Esophagus muscularis mucosa (tissue), 4 donors: ENCODE data around the gene COBL. TPM values are rescaled to one million over a fixed set of nuclear protein-coding genes. Genes with fewer than 3 reads are reported as not detected.

Experiments
- DNase-seq: peaks from one replicate; pipeline ENCODE4 v3.0.0-alpha.2; 2017; ENCODE audit errors: extremely low spot score
- H3K27ac ChIP-seq, 4 donors: fragments of 200-600 bp; sonication (generic); replicated peaks in 1 of 4; 1 replicate in 3 of 4; 2 replicates in 1 of 4; pipeline ENCODE4 v1.5.1; 2016 to 2019; ENCODE audit warnings: mild to moderate bottlenecking in 1 of 4
- H3K27me3 ChIP-seq, 4 donors: fragments of 200-600 bp; sonication (generic); one replicate each; pipeline versions ENCODE4 v1.5.1 to v1.6.0; 2016 to 2019
- H3K36me3 ChIP-seq, 4 donors: fragments of 200-600 bp; sonication (generic); one replicate each; pipeline ENCODE4 v1.5.1; 2016 to 2019
- H3K4me1 ChIP-seq, 4 donors: fragments of 200-600 bp; sonication (generic); one replicate each; pipeline ENCODE4 v1.5.1; 2016 to 2019
- H3K4me3 ChIP-seq, 4 donors: fragments of 200-600 bp; sonication (generic); 1 replicate in 2 of 4; 2 replicates in 2 of 4; pipeline ENCODE4 v1.5.1; 2016 to 2019; ENCODE audit warnings: mild to moderate bottlenecking in 4 of 4, moderate library complexity in 1 of 4
- H3K9me3 ChIP-seq, 4 donors: fragments of 200-600 bp; sonication (generic); 1 replicate in 3 of 4; 2 replicates in 1 of 4; pipeline ENCODE4 v1.5.1; 2016 to 2019
- CTCF ChIP-seq, 3 experiments: fragments of 200-600 bp in 2 of 3; fragments of 450-650 bp in 1 of 3; sonication (generic) in 2 of 3; IDR thresholded peaks; one replicate each; pipeline ENCODE4 v1.5.1; 2017 to 2019; ENCODE audit warnings: antibody characterized with exemption in 3 of 3, mild to moderate bottlenecking in 2 of 3, moderate library complexity in 1 of 3
- EP300 ChIP-seq: sonication (generic); formaldehyde crosslinking; IDR thresholded peaks from one replicate; pipeline ENCODE4 v1.6.1; 2017; ENCODE audit warnings: antibody characterized with exemption
- POLR2A ChIP-seq: fragments of 450-650 bp; IDR thresholded peaks from one replicate; pipeline ENCODE4 v1.6.1; 2017; ENCODE audit warnings: antibody characterized with exemption, moderate library complexity, mild to moderate bottlenecking, low read depth
- POLR2AphosphoS5 ChIP-seq, 2 donors: sonication (generic); formaldehyde crosslinking; IDR thresholded peaks; one replicate each; pipeline ENCODE4 v1.6.1; 2017; ENCODE audit warnings: antibody characterized with exemption in 2 of 2
- WGBS: methylation state at CpG from one replicate; pipeline ENCODE4 v1.1.5; 2018; 5-methylcytosine and 5-hydroxymethylcytosine counted together
- intact Hi-C: fragments of 100-400 bp; cut with DNase I; formaldehyde crosslinking; loops from one replicate; pipeline ENCODE4 v1.15.1; 2023
- total RNA-seq, 4 donors: library from RNA; depleted of rRNA; stranded (reverse); fragments of >200 nt; gene quantifications; one replicate each; pipeline versions ENCODE4 v1.1.0 to v1.2.1, GENCODE V29; 2016

Gene COBL
- total RNA-seq, 4 donors from 2014 or later, result 29.8 to 51.4 (median 45.9) TPM

GRCh38 chr7:51262796-51263531 is 53.6 kb downstream of the COBL start:
- DNase-seq, result peak; percentile 84
- Histone ChIP-seq H3K4me3 (no peak overlapping the region), H3K4me1 (peaks cover 27 to 36% (median 31%) of the 10 kb centered on the region in 4 donors), H3K27me3 (no peaks in the 10 kb centered on the region), H3K36me3 (no peaks in the 10 kb centered on the region), H3K27ac (no peak overlapping the region), H3K9me3 (no peaks in the 10 kb centered on the region)
- 92% methylated on average over 12 of the region's 12 CpGs for WGBS
- TF ChIP-seq CTCF (IDR thresholded peaks at IDR 0.05) (no peak), POLR2A (no peak), EP300 (no peak), POLR2AphosphoS5 (IDR thresholded peaks at IDR 0.05) (no peak)
- intact Hi-C loops, result no loop called here

- Histone ChIP-seq H3K36me3 (no peaks in the 10 kb centered on the region), H3K4me1 (peaks cover 27 to 36% (median 31%) of the 10 kb centered on the region in 4 donors), H3K27ac (no peak overlapping the region), H3K9me3 (no peaks in the 10 kb centered on the region), H3K4me3 (no peak overlapping the region), H3K27me3 (no peaks in the 10 kb centered on the region)
- intact Hi-C loops, result no loop called here
- no peak for DNase-seq
- no peak for TF ChIP-seq EP300
- TF ChIP-seq POLR2AphosphoS5 (IDR thresholded peaks at IDR 0.05), result no peak
- TF ChIP-seq POLR2A, result no peak
- TF ChIP-seq CTCF (IDR thresholded peaks at IDR 0.05), result no peak
- 83% methylated on average over 20 of the region's 20 CpGs for WGBS
These were observed 54.4 kb downstream of the COBL start for GRCh38 chr7:51261950-51262795.

GRCh38 chr7:51261117-51261835 is 55.3 kb downstream of the COBL start:
- WGBS, result 84% methylated on average over 15 of the region's 15 CpGs
- TF ChIP-seq POLR2AphosphoS5 (IDR thresholded peaks at IDR 0.05), result no peak

GRCh38 chr7:51260516-51260915 is 56.1 kb downstream of the COBL start:
- Histone ChIP-seq H3K27me3 (no peaks in the 10 kb centered on the region), H3K9me3 (no peaks in the 10 kb centered on the region), H3K4me1 (peaks cover 28 to 36% (median 34%) of the 10 kb centered on the region in 4 donors), H3K27ac (no peak overlapping the region), H3K36me3 (no peaks in the 10 kb centered on the region), H3K4me3 (no peak overlapping the region)
- intact Hi-C loops, result no loop called here
- DNase-seq, result no peak
- TF ChIP-seq CTCF (IDR thresholded peaks at IDR 0.05) (no peak), EP300 (no peak), POLR2A (no peak), POLR2AphosphoS5 (IDR thresholded peaks at IDR 0.05) (no peak)
- WGBS, result 75% methylated on average over 4 of the region's 4 CpGs

More at GRCh38 chr7:51261117-51261835, 55.3 kb downstream of the COBL start:
- no peaks in the 10 kb centered on the region for H3K36me3 ChIP-seq
- H3K4me3 ChIP-seq, result no peak overlapping the region
- peaks cover 27 to 36% (median 31%) of the 10 kb centered on the region in 4 donors for H3K4me1 ChIP-seq
- H3K27me3 ChIP-seq, result no peaks in the 10 kb centered on the region
- H3K9me3 ChIP-seq, result no peaks in the 10 kb centered on the region
- DNase-seq, result peak; percentile 74
- no peak overlapping the region for H3K27ac ChIP-seq
- intact Hi-C loops, result no loop called here

- Histone ChIP-seq H3K4me3 (no peak overlapping the region), H3K9me3 (no peaks in the 10 kb centered on the region), H3K27me3 (no peaks in the 10 kb centered on the region), H3K4me1 (peaks cover 28 to 36% (median 32%) of the 10 kb centered on the region in 4 donors), H3K27ac (no peak overlapping the region), H3K36me3 (no peaks in the 10 kb centered on the region)
- intact Hi-C loops, result no loop called here
- 80% methylated on average over 4 of the region's 4 CpGs for WGBS
- TF ChIP-seq CTCF (IDR thresholded peaks at IDR 0.05), result no peak
- no peak for TF ChIP-seq EP300
- peak; percentile 53 for DNase-seq
These were observed 56.8 kb downstream of the COBL start for GRCh38 chr7:51259766-51260165.
